Glutamatergic neuron (in vitro differentiated cells): ENCODE measurements around the gene GIGYF1. TPM values are rescaled to one million over a fixed set of nuclear protein-coding genes. Genes with fewer than 3 reads are reported as not detected.

Experiments used
- DNase-seq: peaks from one replicate; pipeline ENCODE4 v3.0.0; 2022
- H3K27ac Mint-ChIP-seq: one replicate; pipeline ENCODE4 v1.8.0; 2020; ENCODE audit warnings: mild to moderate bottlenecking, mixed read lengths, inconsistent platforms; ENCODE audit not compliant: unreplicated experiment
- H3K27me3 Mint-ChIP-seq: one replicate; pipeline ENCODE4 v1.8.0; 2020; ENCODE audit warnings: mild to moderate bottlenecking, moderate library complexity, mixed read lengths, inconsistent platforms; ENCODE audit not compliant: unreplicated experiment
- H3K36me3 Mint-ChIP-seq: one replicate; pipeline ENCODE4 v1.8.0; 2020; ENCODE audit warnings: mild to moderate bottlenecking, mixed read lengths, inconsistent platforms; ENCODE audit not compliant: unreplicated experiment
- H3K4me1 Mint-ChIP-seq: one replicate; pipeline ENCODE4 v1.8.0; 2020; ENCODE audit warnings: mild to moderate bottlenecking, low read depth, mixed read lengths, inconsistent platforms; ENCODE audit not compliant: unreplicated experiment
- H3K4me3 Mint-ChIP-seq: one replicate; pipeline ENCODE4 v1.8.0; 2020; ENCODE audit warnings: mild to moderate bottlenecking, mixed read lengths, inconsistent platforms; ENCODE audit not compliant: unreplicated experiment
- H3K9me3 Mint-ChIP-seq: one replicate; pipeline ENCODE4 v1.8.0; 2020; ENCODE audit warnings: mild to moderate bottlenecking, moderate library complexity, mixed read lengths, inconsistent platforms; ENCODE audit not compliant: unreplicated experiment
- total RNA-seq: library from RNA; stranded (reverse); fragmentation: NEBNext Ultra II Directional; extraction: Animal tissue kit (Norgen Biotek cat#: 25700); gene quantifications from one replicate; pipeline ENCODE4 v1.2.1, GENCODE V29; 2021; ENCODE audit not compliant: unreplicated experiment
- TF ChIP-seq, protein P1 (sequence below): fragments of 200-600 bp; sonication (generic); IDR thresholded peaks from one replicate; pipeline ENCODE4 v1.5.0; 2021; ENCODE audit not compliant: partially characterized antibody, unreplicated experiment

Gene GIGYF1
- total RNA-seq, 1 donor from 2014 or later: 79.6 TPM

DNA sequence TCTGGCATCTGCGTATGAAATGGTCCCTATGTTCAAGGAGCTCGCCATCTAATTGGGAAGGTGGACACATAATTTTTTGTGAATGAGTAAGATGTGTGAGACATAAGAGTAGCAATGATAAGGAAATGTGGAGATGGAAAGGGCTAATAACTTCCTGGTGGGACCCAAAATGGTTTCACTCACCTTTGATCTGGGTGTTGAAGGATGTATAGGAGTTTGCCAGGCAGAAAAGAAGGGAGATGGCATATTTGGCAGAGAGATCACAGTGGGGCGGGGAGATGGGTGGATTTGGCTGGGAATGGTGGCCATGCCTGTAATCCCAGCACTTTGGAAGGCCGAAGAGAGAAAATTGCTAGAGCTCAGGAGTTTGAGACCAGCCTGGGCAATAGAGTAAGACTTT, 16.4 kb upstream of the GIGYF1 start:
- no peaks in the 10 kb centered on the region for H3K36me3 Mint-ChIP-seq
- DNase-seq: no peak
- peaks cover 2% of the 10 kb centered on the region for H3K27me3 Mint-ChIP-seq
- peak overlapping the region; percentile 19 for H3K27ac Mint-ChIP-seq
- no peaks in the 10 kb centered on the region for H3K9me3 Mint-ChIP-seq
- H3K4me1 Mint-ChIP-seq: peaks cover 6% of the 10 kb centered on the region
- H3K4me3 Mint-ChIP-seq: no peak overlapping the region
- TF ChIP-seq, protein P1, sequence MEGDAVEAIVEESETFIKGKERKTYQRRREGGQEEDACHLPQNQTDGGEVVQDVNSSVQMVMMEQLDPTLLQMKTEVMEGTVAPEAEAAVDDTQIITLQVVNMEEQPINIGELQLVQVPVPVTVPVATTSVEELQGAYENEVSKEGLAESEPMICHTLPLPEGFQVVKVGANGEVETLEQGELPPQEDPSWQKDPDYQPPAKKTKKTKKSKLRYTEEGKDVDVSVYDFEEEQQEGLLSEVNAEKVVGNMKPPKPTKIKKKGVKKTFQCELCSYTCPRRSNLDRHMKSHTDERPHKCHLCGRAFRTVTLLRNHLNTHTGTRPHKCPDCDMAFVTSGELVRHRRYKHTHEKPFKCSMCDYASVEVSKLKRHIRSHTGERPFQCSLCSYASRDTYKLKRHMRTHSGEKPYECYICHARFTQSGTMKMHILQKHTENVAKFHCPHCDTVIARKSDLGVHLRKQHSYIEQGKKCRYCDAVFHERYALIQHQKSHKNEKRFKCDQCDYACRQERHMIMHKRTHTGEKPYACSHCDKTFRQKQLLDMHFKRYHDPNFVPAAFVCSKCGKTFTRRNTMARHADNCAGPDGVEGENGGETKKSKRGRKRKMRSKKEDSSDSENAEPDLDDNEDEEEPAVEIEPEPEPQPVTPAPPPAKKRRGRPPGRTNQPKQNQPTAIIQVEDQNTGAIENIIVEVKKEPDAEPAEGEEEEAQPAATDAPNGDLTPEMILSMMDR: no peak

DNA sequence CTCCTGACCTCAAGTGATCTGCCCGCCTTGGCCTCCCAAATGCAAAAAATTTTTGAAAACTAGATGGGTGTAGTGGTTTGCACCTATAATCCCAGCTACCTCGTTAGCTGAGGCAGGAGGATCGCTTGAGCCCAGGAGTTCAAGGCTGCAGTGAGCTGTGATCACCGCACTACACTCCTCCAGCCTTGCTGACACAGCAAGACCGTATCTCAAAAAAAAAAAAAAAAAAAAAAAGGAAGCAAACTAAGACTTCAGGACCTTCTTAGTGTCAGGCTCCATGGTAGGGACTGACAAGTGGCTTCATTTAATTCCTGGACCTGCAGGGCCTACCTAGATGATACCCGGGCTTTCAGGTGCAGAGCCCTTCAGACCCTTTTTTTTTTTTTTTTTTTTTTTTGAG, 14.3 kb upstream of the GIGYF1 start:
- H3K4me3 Mint-ChIP-seq: no peak overlapping the region
- no peak for DNase-seq
- TF ChIP-seq, protein P1: no peak
- peaks cover 6% of the 10 kb centered on the region for H3K4me1 Mint-ChIP-seq
- no peaks in the 10 kb centered on the region for H3K9me3 Mint-ChIP-seq
- no peaks in the 10 kb centered on the region for H3K36me3 Mint-ChIP-seq
- no peaks in the 10 kb centered on the region for H3K27me3 Mint-ChIP-seq
- H3K27ac Mint-ChIP-seq: no peak overlapping the region

DNA sequence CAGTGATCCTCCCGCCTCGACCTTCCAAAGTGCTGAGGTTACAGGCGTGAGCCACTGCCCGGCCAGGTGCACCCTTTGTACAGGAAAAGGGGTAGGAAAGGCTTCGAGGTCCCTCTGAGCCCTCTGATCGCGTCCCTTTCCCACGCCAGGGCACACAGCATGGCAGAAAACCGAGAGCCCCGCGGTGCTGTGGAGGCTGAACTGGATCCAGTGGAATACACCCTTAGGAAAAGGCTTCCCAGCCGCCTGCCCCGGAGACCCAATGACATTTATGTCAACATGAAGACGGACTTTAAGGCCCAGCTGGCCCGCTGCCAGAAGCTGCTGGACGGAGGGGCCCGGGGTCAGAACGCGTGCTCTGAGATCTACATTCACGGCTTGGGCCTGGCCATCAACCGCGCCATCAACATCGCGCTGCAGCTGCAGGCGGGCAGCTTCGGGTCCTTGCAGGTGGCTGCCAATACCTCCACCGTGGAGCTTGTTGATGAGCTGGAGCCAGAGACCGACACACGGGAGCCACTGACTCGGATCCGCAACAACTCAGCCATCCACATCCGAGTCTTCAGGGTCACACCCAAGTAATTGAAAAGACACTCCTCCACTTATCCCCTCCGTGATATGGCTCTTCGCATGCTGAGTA, 12.7 kb upstream of the GIGYF1 start:
- Mint-ChIP-seq H3K9me3 (no peaks in the 10 kb centered on the region), H3K27me3 (no peaks in the 10 kb centered on the region), H3K36me3 (no peaks in the 10 kb centered on the region), H3K4me1 (peaks cover 6% of the 10 kb centered on the region), H3K4me3 (peak overlapping the region; percentile 96), H3K27ac (peak overlapping the region; percentile 93)
- DNase-seq: no peak
- TF ChIP-seq, protein P1: no peak

DNA sequence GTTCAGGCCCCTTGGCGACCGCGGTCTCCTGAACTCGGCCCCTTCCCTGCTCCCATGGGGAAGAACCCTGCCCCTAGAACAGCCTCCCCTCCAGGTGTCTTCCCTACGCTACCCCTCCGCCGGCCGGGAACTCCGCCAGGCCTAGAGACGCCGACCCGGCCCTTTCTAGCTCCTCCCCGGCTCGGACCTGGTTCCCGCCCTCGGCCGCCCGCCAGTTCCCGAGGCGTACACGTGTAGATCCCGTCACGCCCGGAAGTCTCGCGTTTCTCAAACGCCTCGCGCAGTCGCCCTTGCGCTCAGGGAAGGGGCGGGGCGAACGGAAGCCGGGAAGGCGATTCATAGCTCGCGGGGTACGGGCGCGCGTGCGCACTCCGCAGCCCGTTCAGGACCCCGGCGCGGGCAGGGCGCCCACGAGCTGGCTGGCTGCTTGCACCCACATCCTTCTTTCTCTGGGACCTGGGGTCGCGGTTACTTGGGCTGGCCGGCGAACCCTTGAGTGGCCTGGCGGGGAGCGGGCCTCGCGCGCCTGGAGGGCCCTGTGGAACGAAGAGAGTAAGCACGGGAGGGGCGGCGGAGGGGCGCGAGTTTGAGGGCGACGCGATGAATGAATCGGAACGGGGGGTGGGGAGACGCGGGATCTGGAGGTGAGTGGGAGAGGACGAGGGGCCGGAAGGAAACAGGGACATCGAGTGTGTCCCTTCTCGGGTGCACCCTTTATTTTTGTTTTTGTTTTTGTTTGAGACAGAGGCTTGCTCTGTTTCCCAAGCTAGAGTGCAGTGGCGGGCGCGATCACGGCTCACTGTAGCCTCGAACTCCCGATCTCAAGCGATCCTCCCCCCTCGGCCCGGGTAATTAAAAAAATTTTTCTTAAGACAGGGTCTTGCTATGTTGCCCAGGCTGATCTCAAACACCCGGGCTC, 12.0 kb upstream of the GIGYF1 start, which contains the start of gene POP7:
Gene POP7, plus strand, starts transcription at position 369 of the 919 bp plus-strand sequence. CDS start 710 bp downstream, outside the sequence.
- peak within 1 kb of the TSS; percentile 93 for H3K27ac Mint-ChIP-seq
- peak within 1 kb of the TSS; percentile 96 for H3K4me3 Mint-ChIP-seq
- H3K4me1 Mint-ChIP-seq: peaks cover 6% of the 10 kb centered on the region
- peaks cover 2% of the 10 kb centered on the region for H3K27me3 Mint-ChIP-seq
- no peaks in the 10 kb centered on the region for H3K9me3 Mint-ChIP-seq
- TF ChIP-seq, protein P1: no peak
- peak; percentile 100 for DNase-seq
- H3K36me3 Mint-ChIP-seq: no peaks in the 10 kb centered on the region
